ENCODE measurements around the gene GPR84. TPM values are rescaled to one million over a fixed set of nuclear protein-coding genes. Genes with fewer than 3 reads are reported as not detected.
A peak's percentile ranks its signal among the peaks of the same experiment; 100 is the strongest.

The GPR84 gene
- total RNA-seq, result 1 to 10 TPM in 1 of 3 donors, under 1 TPM in 1, not detected in 1; 0.60 to 1.7 TPM
- long read RNA-seq, donor 1, partial matches to known transcripts, result 0 of 2 reads
- long read RNA-seq, donor 1, other reads (novel, unspliced or antisense), result 1 of 2 reads
- long read RNA-seq, donor 2, partial matches to known transcripts, result 0 of 2 reads
- long read RNA-seq, donor 2, other reads (novel, unspliced or antisense), result 2 of 2 reads

DNA sequence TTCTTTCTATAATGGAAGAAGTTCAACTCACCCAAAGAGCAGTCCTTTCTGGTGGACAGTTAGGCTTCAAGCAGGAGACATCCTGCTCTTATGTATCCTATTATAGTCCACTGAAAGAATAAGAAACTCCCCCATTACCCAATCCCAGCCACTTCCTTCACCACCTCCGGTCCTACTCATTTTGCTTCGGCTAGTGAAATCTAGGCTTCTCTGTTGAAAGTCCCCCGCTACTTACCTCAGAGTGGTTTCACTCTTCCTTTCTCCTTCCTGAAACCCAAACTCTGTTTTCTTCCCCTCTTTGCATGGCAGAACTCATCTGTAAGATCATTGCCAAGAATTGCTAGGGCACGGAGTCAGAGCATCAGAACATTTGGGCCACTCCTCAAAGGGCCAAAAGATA lies at the start of gene GPR84:
Gene GPR84, minus strand, starts transcription at position 74 of the 400 bp plus-strand sequence. CDS start 635 bp downstream, outside the sequence.
- intact Hi-C loops (cut with DNase I, micrococcal nuclease), result loop anchor here (5.0 to 10.0 kb wide), 2 partner anchors 72 to 140 kb away; no protein-coding TSS in a partner anchor
- Histone ChIP-seq H3K4me3 (no peak within 1 kb of the TSS), H3K4me1 (ENCODE audit: low read depth) (peaks cover 6% of the 10 kb centered on the region), H3K9me3 (no peaks in the 10 kb centered on the region), H3K36me3 (ENCODE audit: low read depth) (no peaks in the 10 kb centered on the region)
- DNase-seq (no peak), ATAC-seq (no peak)
- TF ChIP-seq, protein P1, sequence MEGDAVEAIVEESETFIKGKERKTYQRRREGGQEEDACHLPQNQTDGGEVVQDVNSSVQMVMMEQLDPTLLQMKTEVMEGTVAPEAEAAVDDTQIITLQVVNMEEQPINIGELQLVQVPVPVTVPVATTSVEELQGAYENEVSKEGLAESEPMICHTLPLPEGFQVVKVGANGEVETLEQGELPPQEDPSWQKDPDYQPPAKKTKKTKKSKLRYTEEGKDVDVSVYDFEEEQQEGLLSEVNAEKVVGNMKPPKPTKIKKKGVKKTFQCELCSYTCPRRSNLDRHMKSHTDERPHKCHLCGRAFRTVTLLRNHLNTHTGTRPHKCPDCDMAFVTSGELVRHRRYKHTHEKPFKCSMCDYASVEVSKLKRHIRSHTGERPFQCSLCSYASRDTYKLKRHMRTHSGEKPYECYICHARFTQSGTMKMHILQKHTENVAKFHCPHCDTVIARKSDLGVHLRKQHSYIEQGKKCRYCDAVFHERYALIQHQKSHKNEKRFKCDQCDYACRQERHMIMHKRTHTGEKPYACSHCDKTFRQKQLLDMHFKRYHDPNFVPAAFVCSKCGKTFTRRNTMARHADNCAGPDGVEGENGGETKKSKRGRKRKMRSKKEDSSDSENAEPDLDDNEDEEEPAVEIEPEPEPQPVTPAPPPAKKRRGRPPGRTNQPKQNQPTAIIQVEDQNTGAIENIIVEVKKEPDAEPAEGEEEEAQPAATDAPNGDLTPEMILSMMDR (IDR thresholded peaks at IDR 0.05), result no peak

DNA sequence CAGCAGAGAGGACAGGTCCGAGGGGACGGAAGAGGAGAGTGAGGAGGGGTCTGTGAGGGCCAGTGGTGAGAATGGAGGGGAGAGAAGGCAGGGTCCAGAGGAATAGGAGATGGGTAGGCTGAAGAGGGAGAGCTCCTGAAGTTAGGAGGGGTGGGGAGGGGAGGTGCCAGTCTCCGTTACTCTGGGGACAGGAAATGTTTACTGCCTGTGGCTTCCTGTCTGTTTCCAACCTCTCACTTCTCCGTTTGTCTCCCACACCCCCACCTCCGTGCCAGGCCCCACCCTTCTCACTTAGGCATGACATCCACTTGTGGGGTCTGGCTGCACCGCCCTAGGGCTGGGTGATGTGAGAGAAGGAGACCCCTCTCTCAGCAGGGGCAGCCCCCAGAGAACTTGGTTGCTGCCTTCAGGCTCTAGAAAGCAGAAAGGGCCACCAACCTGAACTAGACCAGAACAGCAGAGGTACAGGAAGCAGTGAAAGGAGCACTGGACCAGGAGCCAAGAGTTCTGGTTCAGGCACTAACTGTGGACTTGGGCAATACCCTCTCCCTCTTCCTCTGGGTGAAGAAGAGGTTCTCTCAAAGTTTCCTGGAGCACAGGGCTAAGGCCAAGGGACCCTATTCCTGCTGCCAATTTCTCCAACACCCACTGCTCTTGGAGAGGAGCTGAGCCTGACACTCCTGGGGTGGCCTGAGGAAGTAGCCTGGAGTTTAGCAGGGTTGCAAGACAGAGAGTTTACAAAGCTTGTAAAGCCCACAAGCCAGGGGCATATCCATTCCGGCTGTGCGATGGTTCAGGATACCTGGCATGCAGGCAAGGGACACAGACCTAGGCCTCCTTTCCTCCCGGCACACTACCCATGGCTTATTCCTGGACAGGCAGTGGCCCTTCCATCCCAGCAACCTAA lies 49.3 kb upstream of the GPR84 start:
- Histone ChIP-seq H3K9me3 (no peaks in the 10 kb centered on the region), H3K36me3 (ENCODE audit: low read depth) (no peaks in the 10 kb centered on the region), H3K4me1 (ENCODE audit: low read depth) (no peaks in the 10 kb centered on the region), H3K4me3 (no peak overlapping the region)
- intact Hi-C loops (cut with DNase I, micrococcal nuclease), result no loop called here
- ATAC-seq (peak; percentile 80), DNase-seq (peak; percentile 50 to 85 (median 60))
- TF ChIP-seq, protein P1 (IDR thresholded peaks at IDR 0.05), result no peak

DNA sequence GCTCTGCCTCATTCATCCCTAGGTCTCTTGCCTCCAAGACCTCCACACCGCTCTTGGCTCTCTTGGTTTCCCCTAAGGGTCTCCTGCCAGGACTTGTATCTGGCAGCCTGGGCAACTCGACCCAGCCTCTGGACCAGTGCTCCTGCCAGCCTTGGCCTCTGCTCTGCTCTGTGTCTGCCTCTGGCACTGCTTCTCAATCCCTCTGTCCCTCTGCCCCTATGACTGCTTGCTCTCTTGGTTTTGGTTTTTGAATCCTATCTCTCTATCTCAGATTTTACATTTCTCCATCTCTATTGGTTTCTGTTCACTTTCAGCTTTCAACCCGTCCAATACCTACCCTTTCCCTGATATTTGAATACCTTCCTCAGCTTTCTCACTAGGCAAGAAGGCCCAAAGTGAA lies 48.5 kb upstream of the GPR84 start:
- TF ChIP-seq, protein P1 (IDR thresholded peaks at IDR 0.05), result no peak
- intact Hi-C loops (cut with DNase I, micrococcal nuclease), result no loop called here
- H3K4me1 ChIP-seq (ENCODE audit: low read depth), result no peaks in the 10 kb centered on the region
- no peaks in the 10 kb centered on the region for H3K36me3 ChIP-seq (ENCODE audit: low read depth)
- H3K9me3 ChIP-seq, result no peaks in the 10 kb centered on the region
- peak; percentile 2 for ATAC-seq
- DNase-seq, result no peak
- H3K4me3 ChIP-seq, result no peak overlapping the region

DNA sequence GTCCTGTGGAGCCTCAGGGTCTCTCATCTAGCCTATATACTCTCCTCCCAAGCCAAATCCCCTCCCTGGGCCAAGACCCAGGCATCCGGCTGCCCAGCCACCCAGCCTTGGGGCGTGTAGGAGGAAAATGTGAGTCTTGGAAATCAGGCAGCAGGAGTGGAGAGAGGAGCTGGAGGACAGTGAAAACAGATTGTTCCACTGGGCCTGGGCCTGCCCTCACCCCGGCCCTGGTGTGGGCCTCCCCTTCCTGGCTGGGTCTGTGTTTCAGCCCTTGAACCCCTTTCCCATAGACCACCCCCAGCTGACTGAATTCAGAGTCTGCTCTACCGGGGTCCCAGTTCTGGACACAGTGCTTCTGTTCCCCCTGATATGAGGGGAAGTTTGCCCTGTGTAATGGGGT lies 48.1 kb upstream of the GPR84 start:
- ATAC-seq (no peak), DNase-seq (no peak)
- intact Hi-C loops (cut with DNase I, micrococcal nuclease), result no loop called here
- no peak overlapping the region for H3K4me3 ChIP-seq
- H3K4me1 ChIP-seq (ENCODE audit: low read depth), result no peaks in the 10 kb centered on the region
- TF ChIP-seq, protein P1 (IDR thresholded peaks at IDR 0.05), result no peak
- H3K9me3 ChIP-seq, result no peaks in the 10 kb centered on the region
- H3K36me3 ChIP-seq (ENCODE audit: low read depth), result no peaks in the 10 kb centered on the region

DNA sequence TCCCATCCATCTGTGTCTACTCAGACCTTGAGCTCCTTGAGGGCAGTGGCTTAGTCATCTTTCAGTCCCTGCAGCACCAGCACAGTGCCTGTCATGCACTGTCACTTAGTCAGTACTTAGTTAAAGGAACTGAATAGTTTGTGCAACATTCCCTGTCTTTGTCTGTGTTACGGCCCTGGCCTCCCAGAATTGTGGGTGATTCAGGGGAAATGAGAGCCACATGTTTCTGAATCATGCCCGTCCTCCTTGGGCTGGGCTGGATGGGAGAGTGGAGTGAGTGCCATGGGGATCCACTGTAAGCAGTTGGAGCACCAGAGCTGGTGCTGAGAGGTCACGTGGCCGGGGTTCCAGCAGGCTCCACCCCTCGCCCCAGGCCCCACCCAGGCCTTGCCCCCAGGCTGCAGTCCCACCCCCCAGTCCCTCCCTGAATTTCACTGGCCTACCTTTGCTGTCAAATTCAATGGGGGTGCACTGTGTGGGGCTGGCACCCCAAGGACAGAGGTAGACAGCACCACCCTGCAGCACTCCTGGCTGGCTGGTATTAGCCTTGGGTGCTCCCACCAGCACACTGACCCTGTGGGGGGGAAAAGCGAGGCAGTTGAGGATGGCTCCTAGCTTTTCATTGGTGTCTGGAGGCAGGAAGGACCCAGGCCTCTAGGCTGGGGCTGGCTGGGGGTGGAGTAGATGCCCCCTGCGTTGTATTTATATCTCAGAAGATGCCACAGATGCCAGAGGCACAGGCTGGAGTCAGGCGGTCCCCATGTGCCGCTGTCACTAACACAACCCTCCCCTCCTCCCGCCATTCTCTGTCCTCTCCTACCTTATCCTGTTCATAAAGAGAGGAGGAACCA lies 47.3 kb upstream of the GPR84 start:
- intact Hi-C loops (cut with DNase I, micrococcal nuclease), result no loop called here
- no peak overlapping the region for H3K4me3 ChIP-seq
- ATAC-seq, result peak; percentile 60
- H3K36me3 ChIP-seq (ENCODE audit: low read depth), result no peaks in the 10 kb centered on the region
- H3K9me3 ChIP-seq, result no peaks in the 10 kb centered on the region
- DNase-seq, result peak in 1 of 3 donors; percentile 76
- H3K4me1 ChIP-seq (ENCODE audit: low read depth), result no peaks in the 10 kb centered on the region
- TF ChIP-seq, protein P1 (IDR thresholded peaks at IDR 0.05), result no peak

All from mucosa of descending colon (tissue), 3 donors.